LoVo (cell line): ENCODE data around the gene HSPA4.
A peak's percentile ranks its signal among the peaks of the same experiment; 100 is the strongest.
"Not testable (repeated sequence)": the region's sequence is repeated elsewhere in the genome, so short reads cannot be mapped to it uniquely, and the experiment has no call there.

Experiments
- DNase-seq: peaks from one replicate; pipeline ENCODE4 v3.0.0-alpha.2; 2016; ENCODE audit warnings: low spot score

Gene HSPA4

GRCh38 chr5:133050521-133050920 is 1.3 kb upstream of the HSPA4 start:
- peak; percentile 55 for DNase-seq

DNA sequence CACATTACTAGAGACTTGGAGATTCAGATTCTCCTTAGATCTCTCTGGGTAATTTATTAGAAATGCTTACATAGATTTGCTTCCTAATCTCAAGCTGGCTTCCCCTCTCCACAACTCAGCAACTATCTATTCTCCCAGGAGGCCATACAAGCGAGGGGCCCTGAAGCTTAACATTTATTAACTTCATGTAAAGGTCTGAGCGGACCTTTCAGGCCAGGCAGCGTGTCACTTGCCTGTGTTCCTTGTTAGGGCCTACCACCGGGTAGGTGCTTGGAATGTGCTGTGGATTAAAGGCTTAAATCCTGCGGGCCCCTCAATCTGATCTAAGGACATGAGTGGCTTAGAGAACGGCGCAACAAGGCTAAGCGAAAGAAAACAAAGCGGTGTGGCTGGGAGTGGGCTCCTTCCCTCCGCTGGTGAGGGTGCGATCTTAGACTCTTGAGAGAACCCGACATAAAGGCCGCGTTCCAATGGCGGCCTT is 712 bp upstream of the HSPA4 start:
- DNase-seq: no peak

GRCh38 chr5:133052317-133053175 is 733 bp downstream of the HSPA4 start:
- DNase-seq: peak; percentile 71

- DNase-seq: no peak
Observed at GRCh38 chr5:133053448-133053847, 1.6 kb downstream of the HSPA4 start.

GRCh38 chr5:133054697-133055471 is 3.1 kb downstream of the HSPA4 start:
- DNase-seq: no peak

- DNase-seq: no peak
Observed at GRCh38 chr5:133056891-133057290, 5.1 kb downstream of the HSPA4 start.

DNA sequence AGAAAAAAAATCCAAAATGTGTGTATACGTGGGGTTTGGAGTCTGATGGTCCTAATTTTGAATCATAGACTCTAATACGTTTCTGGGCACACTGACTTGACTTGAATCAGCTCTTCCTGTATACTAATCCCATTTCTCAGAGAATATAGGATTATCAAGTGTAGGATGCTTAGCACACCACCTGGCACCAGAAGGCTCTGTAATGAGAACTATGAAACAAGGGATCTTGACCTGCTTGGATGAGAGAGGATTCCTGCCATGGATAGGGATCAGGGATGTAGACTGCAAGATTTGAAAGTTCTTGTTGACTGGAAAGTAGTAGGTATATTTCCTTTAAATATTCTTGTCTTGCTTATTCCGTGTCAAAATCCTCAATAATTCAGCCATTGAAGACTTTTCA is 7.8 kb downstream of the HSPA4 start:
- no peak for DNase-seq

GRCh38 chr5:133062276-133062675 is 10.5 kb downstream of the HSPA4 start:
- DNase-seq: no peak

DNA sequence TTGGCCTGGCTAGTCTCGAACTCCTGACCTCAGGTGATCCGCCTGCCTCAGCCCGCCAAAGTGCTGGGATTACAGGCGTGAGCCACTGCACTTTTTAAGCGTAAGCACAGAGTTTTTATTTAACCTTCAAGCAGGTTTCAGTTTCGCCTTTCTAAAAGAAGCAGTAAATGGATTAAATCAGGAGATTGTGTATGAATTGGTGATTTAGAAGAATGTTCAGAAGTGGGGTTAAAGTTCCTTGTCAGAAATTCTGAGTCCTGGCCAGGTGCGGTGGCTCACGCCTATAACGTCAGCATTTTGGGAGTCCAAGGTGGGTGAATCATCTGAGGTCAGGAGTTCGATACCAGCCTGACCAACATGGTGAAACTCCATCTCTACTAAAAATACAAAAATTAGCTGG is 12.2 kb downstream of the HSPA4 start:
- no peak for DNase-seq

- DNase-seq: no peak
Observed at GRCh38 chr5:133065471-133065870, 13.7 kb downstream of the HSPA4 start.

DNA sequence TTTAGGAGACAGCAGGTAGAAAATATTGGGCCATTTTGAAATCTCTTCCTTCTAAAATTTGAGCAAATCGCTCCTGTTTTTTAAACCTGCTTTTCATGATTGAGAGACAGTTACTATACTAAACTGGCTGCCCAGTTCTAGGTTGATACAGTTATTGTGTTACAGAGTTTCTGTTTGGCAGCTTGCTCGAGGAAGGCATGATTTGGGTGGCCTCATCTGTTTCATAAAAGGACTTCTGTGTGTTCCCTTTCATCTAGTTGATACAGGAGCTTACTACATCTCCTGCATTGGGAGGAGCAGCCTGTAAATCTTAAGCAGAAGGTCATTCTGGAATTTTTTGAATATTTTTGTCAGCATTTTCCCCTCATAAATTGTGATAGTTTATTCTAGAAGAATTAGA is 14.2 kb downstream of the HSPA4 start:
- no peak for DNase-seq

DNA sequence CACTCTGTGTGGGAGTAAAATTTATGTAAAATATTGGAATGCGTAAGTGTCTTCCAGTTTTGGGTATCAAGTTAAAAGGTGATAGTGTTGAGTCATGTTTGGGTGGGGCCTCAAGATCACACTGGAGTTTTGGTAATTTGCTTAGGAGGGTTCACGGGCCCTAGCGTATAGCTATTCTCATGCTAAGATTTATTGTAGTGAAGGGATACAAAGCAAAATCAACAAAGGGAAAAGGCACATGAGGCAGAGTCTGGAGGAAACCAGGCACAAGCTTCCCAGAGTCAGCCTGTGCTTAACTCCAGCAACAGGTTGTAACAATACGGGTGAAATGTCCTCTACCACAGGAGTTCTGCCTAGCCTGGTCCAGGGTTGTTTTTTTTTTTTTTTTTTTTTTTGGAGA is 20.2 kb downstream of the HSPA4 start:
- no peak for DNase-seq

DNA sequence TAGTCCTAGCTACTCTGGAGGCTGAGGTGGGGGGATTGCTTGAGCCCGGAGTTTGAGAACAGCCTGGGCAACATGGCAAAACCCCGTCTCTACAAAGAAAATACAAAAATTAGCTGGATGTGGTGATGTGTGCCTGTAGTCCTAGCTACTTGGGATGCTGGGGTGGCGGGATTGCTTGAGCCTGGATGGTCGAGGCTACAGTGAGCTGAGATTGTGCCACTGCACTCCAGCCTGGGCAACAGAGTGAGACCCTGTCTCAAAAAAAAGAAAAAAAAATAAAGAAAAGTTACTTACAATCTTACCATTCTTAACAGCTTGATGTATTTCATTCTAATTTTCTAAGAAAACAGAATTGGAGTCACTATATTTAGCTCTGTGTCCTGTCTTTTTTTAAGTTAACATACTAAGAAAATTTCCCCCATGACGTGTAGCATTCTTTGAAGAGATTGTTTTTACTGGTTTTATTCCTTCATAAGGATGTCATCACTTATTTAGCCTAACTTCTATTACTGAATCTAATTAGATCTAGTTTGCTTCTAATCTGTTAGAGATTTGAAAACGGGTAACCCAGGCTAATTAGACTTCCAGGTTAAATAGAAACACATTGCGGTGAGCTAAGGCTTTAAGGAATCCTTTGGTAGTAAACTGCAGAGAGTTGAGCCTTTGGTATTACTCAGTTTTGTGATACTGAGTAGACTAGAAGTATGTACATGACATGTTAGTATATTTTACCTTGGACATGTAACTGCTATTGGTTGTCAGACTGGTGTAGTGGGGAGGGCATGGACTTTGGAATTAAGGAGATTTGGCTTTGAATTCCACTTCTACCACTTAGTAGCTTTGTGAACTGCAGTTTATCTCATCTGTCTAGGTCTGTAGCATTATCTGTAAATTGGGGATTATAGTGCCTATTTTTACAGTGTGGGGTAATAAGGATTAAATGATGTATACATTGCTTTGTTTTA is 24.0 kb downstream of the HSPA4 start:
- DNase-seq: no peak

- DNase-seq: no peak
Observed at GRCh38 chr5:133079048-133079447, 27.2 kb downstream of the HSPA4 start.

DNA sequence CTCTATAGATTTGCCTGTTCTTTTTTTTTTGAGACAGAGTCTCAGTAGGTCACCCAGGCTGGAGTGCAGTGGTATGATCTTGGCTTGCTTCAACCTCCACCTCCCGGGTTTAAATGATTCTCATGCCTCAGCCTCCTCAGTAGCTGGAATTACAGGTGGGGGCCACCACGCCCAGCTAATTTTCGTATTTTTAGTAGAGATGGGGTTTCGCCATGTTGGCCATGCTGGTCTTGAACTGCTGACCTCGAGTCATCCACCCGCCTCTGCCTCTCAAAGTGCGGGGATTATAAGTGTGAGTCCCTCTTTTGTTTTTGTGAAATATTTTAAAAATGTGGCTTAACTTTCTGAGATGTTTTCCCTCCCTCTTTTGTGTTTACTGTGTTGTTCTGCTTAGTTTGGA is 29.2 kb downstream of the HSPA4 start:
- DNase-seq: no peak

DNA sequence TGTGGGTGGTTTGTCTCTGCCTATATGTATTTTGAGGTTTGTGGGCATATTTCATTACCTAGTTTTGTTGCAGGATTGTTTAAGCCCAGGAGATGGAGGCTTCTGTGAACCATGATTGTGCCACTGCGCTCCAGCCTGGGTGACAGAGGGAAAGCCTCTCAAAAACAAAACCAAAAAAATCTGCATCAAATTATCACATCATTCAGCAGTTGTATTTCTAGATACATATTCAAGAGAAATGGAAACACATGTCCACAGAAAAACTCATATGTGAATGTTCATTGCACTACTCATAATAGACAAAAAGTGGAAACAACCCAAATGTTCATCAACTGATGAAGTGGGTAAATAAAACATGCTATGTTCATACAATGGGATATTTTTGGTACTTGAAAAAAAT is 29.9 kb downstream of the HSPA4 start:
- no peak for DNase-seq

GRCh38 chr5:133082128-133082527 is 30.3 kb downstream of the HSPA4 start:
- DNase-seq: no peak

DNA sequence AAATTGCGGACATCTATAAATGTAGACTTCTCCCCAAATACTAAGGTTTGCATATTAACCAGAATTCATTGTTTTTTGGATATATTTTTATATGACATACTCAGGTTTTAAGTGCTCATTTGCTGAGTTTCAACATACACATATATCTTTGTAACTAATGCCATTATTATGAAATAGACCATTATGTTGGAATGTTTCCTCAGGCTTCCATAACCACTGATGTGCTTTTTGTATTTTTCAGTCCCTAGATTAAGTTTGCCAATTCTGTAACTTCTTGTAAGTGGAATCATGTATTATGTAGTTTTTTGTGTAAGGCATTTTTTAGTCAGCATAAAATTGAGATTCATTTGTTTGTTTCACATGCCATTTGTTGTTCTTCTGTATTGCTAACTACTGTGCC is 32.1 kb downstream of the HSPA4 start:
- DNase-seq: no peak

DNA sequence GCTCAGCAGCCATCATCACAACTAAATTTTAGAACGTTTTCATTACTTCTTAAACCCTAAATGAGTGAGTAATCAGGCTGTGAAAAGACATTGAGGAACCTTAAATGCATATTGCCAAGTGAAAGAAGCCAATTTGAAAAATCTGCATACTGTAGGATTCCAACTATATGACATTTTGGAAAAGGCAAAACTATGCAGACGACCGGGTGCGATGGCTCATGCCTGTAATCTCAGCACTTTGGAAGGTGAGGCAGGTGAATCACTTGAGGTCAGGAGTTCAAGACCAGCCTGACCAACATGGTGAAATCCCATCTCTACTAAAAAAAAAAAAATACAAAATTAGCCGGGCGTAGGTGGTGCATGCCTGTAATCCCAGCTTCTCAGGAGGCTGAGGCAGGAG is 33.4 kb downstream of the HSPA4 start:
- not testable (repeated sequence) for DNase-seq

- DNase-seq: no peak
Observed at GRCh38 chr5:133086366-133086875, 34.6 kb downstream of the HSPA4 start.

DNA sequence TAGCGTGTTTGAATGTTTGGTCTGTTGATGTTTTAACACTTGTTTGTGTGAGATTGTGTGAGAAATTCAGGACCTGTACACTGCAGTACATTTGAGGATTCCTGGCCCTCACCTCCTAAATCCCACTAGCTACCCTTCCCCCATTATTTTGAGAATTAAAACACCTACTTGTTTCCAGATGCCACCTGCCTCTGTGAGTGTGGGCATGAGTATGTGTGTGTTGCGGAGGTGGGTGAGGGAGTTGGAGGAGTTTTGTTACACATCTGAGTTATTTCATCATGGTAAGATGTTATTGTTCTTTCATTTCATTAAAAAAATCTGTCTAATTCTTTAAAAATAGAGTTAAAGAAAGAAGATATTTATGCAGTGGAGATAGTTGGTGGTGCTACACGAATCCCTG is 36.3 kb downstream of the HSPA4 start:
- DNase-seq: no peak

DNA sequence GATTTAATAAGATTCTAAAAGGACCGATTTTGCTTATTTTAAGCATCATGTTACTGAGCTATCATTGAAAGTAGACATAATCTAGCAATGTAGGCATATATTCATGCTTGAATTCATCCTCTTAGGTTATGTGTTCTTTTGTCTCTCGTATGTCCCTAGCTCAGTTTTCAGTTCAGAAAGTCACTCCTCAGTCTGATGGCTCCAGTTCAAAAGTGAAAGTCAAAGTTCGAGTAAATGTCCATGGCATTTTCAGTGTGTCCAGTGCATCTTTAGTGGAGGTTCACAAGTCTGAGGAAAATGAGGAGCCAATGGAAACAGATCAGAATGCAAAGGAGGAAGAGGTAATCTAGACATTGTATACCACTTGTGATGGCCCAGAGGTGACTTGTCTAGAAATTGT is 39.2 kb downstream of the HSPA4 start:
- DNase-seq: no peak
